WI38 (cell line): Measurements from ENCODE around the gene KCNK6.

Experiments used
- H3K4me3 ChIP-seq: 2 replicates; pipeline ENCODE4 v1.5.1; 2011; ENCODE audit warnings: low read depth, mild to moderate bottlenecking, control low read depth, low read length
- TF ChIP-seq, protein P1 (sequence below): IDR thresholded peaks from 2 replicates; pipeline ENCODE4 v1.5.1; 2012; ENCODE audit warnings: low read depth, mild to moderate bottlenecking, control low read depth, low read length

Gene KCNK6

DNA sequence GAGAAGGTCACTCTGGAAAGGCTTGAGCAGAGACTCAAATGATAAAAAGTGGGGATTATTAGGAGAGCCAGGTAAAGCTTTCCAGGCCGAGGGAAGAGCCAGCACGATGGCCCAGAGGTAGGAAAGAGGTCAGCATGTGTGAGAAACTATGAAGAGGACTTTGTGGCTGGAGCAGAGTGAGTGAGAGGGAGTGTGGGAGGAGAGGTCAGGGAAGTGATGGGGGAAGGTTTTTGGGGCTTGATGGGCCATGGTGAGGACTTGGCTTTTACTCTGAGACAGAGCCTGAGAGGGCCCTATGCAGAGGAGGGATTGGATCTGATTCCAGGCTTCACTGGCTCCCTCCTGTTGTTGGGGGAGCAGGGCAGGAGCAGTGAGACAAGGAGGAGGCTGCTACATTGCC, 21.3 kb downstream of the KCNK6 start:
- H3K4me3 ChIP-seq, result no peak overlapping the region
- TF ChIP-seq, protein P1, sequence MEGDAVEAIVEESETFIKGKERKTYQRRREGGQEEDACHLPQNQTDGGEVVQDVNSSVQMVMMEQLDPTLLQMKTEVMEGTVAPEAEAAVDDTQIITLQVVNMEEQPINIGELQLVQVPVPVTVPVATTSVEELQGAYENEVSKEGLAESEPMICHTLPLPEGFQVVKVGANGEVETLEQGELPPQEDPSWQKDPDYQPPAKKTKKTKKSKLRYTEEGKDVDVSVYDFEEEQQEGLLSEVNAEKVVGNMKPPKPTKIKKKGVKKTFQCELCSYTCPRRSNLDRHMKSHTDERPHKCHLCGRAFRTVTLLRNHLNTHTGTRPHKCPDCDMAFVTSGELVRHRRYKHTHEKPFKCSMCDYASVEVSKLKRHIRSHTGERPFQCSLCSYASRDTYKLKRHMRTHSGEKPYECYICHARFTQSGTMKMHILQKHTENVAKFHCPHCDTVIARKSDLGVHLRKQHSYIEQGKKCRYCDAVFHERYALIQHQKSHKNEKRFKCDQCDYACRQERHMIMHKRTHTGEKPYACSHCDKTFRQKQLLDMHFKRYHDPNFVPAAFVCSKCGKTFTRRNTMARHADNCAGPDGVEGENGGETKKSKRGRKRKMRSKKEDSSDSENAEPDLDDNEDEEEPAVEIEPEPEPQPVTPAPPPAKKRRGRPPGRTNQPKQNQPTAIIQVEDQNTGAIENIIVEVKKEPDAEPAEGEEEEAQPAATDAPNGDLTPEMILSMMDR, result no peak

DNA sequence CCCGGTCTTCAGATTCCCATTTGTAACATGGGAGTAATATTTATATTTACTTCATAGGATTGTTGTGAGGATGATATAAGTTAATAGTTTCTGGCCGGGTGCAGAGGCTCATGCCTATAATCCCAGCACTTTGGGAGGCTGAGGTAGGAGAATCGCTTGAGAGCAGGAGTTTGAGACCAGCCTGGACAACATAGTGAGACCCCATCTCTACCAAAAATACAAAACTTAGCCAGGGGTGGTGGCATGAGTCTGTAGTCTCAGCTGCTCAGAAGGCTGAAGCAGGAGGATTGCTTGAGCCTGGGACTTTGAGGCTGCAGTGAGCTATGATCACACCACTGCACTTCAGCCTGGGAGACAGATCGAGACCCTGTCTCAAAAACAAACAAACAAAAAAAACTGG, 27.2 kb downstream of the KCNK6 start:
- H3K4me3 ChIP-seq, result no peak overlapping the region
- TF ChIP-seq, protein P1, result no peak

DNA sequence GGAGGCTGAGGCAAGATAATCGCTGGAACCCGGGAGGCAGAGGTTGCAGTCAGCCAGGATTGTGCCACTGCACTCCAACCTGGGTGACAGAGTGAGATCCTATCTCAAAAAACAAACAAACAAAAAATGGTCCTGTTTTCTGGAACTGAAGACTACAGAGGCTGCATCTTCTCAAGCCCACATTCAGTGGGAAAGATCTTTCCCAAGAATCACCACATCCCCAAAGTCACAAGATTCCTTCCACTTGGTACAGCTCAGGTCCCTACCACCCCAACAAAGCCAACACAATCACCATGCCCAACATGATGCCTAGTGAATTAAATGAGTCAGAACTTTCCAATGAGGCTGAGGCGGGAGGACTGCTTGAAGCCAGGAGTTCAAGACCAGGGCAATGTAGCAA, 31.2 kb downstream of the KCNK6 start:
- H3K4me3 ChIP-seq, result no peak overlapping the region
- TF ChIP-seq, protein P1, result no peak

DNA sequence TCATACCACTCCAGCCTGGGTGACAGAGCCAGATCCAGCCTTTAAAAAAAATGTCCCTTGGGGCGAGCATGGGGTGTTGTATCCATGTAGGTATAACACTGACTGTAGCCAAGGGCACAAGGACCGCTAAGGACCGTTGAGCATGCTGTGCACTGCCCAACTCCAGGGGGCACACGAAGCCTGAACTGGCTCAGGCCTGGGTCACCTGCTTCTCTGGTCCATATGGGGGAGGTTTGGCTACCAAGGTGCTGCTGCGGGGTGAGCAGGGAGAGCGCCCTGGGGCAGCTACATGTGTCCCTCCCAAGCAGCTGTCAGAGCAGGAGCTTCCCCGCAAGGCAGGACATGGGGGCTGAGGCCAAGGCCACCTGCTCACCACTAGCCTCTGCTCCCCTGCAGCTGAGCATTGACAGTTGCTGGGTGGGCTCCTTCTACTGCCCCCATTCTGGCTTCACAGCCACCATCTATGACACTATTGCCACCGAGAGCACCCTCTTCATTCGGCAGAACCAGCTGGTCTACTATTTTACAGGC, 32.3 kb downstream of the KCNK6 start:
- H3K4me3 ChIP-seq, result no peak overlapping the region
- TF ChIP-seq, protein P1, result no peak

- TF ChIP-seq, protein P1, result no peak
- H3K4me3 ChIP-seq, result no peak overlapping the region
Observed at GRCh38 chr19:38352611-38353010, 33.0 kb downstream of the KCNK6 start.

GRCh38 chr19:38355728-38356725, 36.4 kb downstream of the KCNK6 start:
- TF ChIP-seq, protein P1, result no peak
- no peak overlapping the region for H3K4me3 ChIP-seq

DNA sequence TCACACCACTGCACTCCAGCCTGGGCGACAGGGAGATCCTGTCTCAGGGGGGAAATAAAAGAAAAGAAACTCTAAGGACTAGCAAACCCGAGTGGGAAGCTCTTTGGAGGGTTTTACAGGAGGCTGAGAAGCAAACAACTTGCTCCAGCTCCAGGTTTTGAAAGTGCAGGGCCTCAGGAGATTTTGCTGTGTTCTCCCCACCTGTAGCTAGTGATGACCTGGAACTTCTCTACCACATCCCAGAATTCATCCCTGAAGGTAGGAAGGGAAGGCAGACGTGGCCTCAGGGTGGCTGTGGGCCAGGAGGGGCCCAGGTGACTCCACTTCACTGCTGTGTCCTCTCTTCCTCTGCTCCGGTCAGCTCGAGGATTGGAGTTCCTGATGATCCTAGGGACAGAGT, 38.4 kb downstream of the KCNK6 start:
- no peak overlapping the region for H3K4me3 ChIP-seq

More for the DNA sequence above, 38.4 kb downstream of the KCNK6 start:
- TF ChIP-seq, protein P1, result no peak
